K562 (cell line): ENCODE measurements around the gene FOXJ3.

ENCODE experiments used
- BRCA1 ChIP-seq, 2 experiments: fragments of 450-650 bp in 1 of 2; sonication (generic) in 1 of 2; formaldehyde crosslinking in 1 of 2; IDR thresholded peaks; 2 replicates each; pipeline versions ENCODE4 v1.5.0 to v1.6.1; 2017 to 2020; ENCODE audit warnings: mild to moderate bottlenecking in 1 of 2, missing genetic modification reagents in 1 of 2
- DNMT1 ChIP-seq: fragments of 450-650 bp; IDR thresholded peaks from 2 replicates; pipeline ENCODE4 v1.6.1; 2016; ENCODE audit warnings: antibody characterized with exemption, mild to moderate bottlenecking
- EGR1 ChIP-seq: fragments of 450-650 bp; conservative IDR thresholded peaks from 2 replicates; pipeline ENCODE4 v1.6.1; 2017; ENCODE audit warnings: mild to moderate bottlenecking
- HDGF ChIP-seq: fragments of 450-650 bp; IDR thresholded peaks from 2 replicates; pipeline ENCODE4 v1.6.1; 2016
- MTF1 ChIP-seq: fragments of 250-450 bp; sonication (Bioruptor Pico); IDR thresholded peaks from 2 replicates; pipeline ENCODE4 v1.9.0; 2021; ENCODE audit warnings: moderate library complexity, mild to moderate bottlenecking, inconsistent platforms, borderline replicate concordance
- PHB2 ChIP-seq: fragments of 450-650 bp; IDR thresholded peaks from 2 replicates; pipeline ENCODE4 v1.6.1; 2017; ENCODE audit warnings: low read depth
- SIN3A ChIP-seq, 2 experiments: fragments of 150-350 bp in 1 of 2; IDR thresholded peaks; 2 replicates each; pipeline ENCODE4 v1.6.1; 2011 to 2016; ENCODE audit warnings: borderline replicate concordance in 2 of 2, low read depth in 2 of 2, low read length in 2 of 2, mild to moderate bottlenecking in 2 of 2, moderate library complexity in 2 of 2; ENCODE audit not compliant: control insufficient read depth in 1 of 2
- ZBTB8A ChIP-seq: fragments of 450-650 bp; IDR thresholded peaks from 2 replicates; pipeline ENCODE4 v1.6.1; 2018; ENCODE audit warnings: mild to moderate bottlenecking, moderate library complexity; ENCODE audit not compliant: partially characterized antibody
- TF ChIP-seq, protein P1 (sequence below), 3 experiments: IDR thresholded peaks in 2 of 3; conservative IDR thresholded peaks in 1 of 3; 2 replicates each; pipeline ENCODE4 v1.5.1; 2011 to 2012; ENCODE audit warnings: low read length in 3 of 3, mild to moderate bottlenecking in 3 of 3, control low read depth in 2 of 3, improper control_type of control experiment in 1 of 3, inconsistent platforms in 1 of 3, low read depth in 1 of 3, mixed read lengths in 1 of 3, moderate library complexity in 1 of 3; ENCODE audit not compliant: insufficient read depth in 2 of 3

DNA sequence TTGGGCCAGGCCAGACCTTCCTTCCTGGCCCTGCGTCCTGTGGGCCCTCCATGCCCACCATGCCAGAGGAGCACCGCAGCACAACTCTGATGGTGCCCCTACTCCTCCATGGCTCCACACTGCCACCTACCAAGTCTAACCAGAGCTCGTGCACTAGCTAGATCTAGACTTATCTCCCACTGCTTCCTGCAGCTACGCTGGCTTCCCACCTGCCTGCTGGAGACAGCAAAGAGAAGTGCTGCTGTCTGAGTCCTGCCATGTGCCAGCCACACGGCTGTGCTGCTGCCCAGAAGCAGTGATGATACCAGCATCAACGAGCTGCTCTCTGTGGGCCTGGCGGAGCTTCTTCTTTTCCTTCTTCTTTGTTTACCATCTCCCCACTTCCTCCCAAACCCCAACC is 177.4 kb downstream of the FOXJ3 start:
- no peak for TF ChIP-seq BRCA1 (IDR thresholded peaks at IDR 0.05)
- TF ChIP-seq BRCA1 (CRISPR knock-in tag; IDR thresholded peaks at IDR 0.05): no peak
- TF ChIP-seq, protein P1, sequence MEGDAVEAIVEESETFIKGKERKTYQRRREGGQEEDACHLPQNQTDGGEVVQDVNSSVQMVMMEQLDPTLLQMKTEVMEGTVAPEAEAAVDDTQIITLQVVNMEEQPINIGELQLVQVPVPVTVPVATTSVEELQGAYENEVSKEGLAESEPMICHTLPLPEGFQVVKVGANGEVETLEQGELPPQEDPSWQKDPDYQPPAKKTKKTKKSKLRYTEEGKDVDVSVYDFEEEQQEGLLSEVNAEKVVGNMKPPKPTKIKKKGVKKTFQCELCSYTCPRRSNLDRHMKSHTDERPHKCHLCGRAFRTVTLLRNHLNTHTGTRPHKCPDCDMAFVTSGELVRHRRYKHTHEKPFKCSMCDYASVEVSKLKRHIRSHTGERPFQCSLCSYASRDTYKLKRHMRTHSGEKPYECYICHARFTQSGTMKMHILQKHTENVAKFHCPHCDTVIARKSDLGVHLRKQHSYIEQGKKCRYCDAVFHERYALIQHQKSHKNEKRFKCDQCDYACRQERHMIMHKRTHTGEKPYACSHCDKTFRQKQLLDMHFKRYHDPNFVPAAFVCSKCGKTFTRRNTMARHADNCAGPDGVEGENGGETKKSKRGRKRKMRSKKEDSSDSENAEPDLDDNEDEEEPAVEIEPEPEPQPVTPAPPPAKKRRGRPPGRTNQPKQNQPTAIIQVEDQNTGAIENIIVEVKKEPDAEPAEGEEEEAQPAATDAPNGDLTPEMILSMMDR (IDR thresholded peaks at IDR 0.05 in 2 of 3, conservative IDR thresholded peaks at IDR 0.05 in 1 of 3; ENCODE audit: insufficient read depth in 2 of 3, low read depth in 1 of 3, low read length in 3 of 3): peak; percentile 25 to 40 (median 35); a peak in 4 of 6 replicates
- TF ChIP-seq EGR1: no peak
- no peak for TF ChIP-seq ZBTB8A
- TF ChIP-seq MTF1: no peak
- TF ChIP-seq SIN3A (IDR thresholded peaks at IDR 0.05; ENCODE audit: borderline replicate concordance in 2 of 2, control insufficient read depth in 1 of 2, low read depth in 2 of 2, low read length in 2 of 2): no peak
- TF ChIP-seq DNMT1: no peak
- TF ChIP-seq PHB2: no peak
- TF ChIP-seq HDGF: no peak
